HG03045 (cell line): Measurements from ENCODE around the gene WFIKKN1.

Experiments used
- ATAC-seq: cut with Tn5 transposase; IDR thresholded peaks from one replicate; pipeline ENCODE4 v1.9.1; 2021; ENCODE audit warnings: mild to moderate bottlenecking, moderate library complexity; ENCODE audit not compliant: unreplicated experiment

Gene WFIKKN1

GRCh38 chr16:630815-631405 is at the start of gene WFIKKN1:
Gene WFIKKN1 (plus strand): TSS chr16:630985. CDS start chr16:631254, 269 bp downstream.
- no peak for ATAC-seq

- no peak for ATAC-seq
Measured at GRCh38 chr16:582218-582613, 48.6 kb upstream of the WFIKKN1 start.

- no peak for ATAC-seq
Measured at GRCh38 chr16:582614-583331, 48.0 kb upstream of the WFIKKN1 start.

- no peak for ATAC-seq
Measured at GRCh38 chr16:583470-583814, 47.3 kb upstream of the WFIKKN1 start.

GRCh38 chr16:583815-584591 is 46.8 kb upstream of the WFIKKN1 start:
- ATAC-seq, result no peak

- ATAC-seq, result no peak
Measured at GRCh38 chr16:585351-585750, 45.4 kb upstream of the WFIKKN1 start.

- no peak for ATAC-seq
Measured at GRCh38 chr16:586047-586644, 44.6 kb upstream of the WFIKKN1 start.

- no peak for ATAC-seq
Measured at GRCh38 chr16:586645-587590, 43.9 kb upstream of the WFIKKN1 start.

- peak; percentile 12 for ATAC-seq
Measured at GRCh38 chr16:588639-588888, 42.2 kb upstream of the WFIKKN1 start.

- ATAC-seq, result peak; percentile 77
Measured at GRCh38 chr16:588889-589657, 41.7 kb upstream of the WFIKKN1 start.

GRCh38 chr16:589658-590187 is 41.1 kb upstream of the WFIKKN1 start, which contains the start of gene RAB40C:
Gene RAB40C (plus strand): TSS chr16:590066. CDS start chr16:590292, 226 bp downstream.
- peak; percentile 77 for ATAC-seq

- ATAC-seq, result no peak
Measured at GRCh38 chr16:590188-590814, 40.5 kb upstream of the WFIKKN1 start.

GRCh38 chr16:590815-591200 is 40.0 kb upstream of the WFIKKN1 start:
- ATAC-seq, result no peak

GRCh38 chr16:591231-591630 is 39.6 kb upstream of the WFIKKN1 start:
- no peak for ATAC-seq

- ATAC-seq, result no peak
Measured at GRCh38 chr16:591892-592517, 38.8 kb upstream of the WFIKKN1 start.

GRCh38 chr16:592518-593306 is 38.1 kb upstream of the WFIKKN1 start:
- ATAC-seq, result no peak

GRCh38 chr16:593406-593805 is 37.4 kb upstream of the WFIKKN1 start:
- no peak for ATAC-seq

- no peak for ATAC-seq
Measured at GRCh38 chr16:593807-594206, 37.0 kb upstream of the WFIKKN1 start.
